ENCODE data around the gene DSTYK. TPM values are rescaled to one million over a fixed set of nuclear protein-coding genes. Genes with fewer than 3 reads are reported as not detected.

DSTYK gene
- total RNA-seq, 1 donor from 2014 or later, result 34.2 TPM

DNA sequence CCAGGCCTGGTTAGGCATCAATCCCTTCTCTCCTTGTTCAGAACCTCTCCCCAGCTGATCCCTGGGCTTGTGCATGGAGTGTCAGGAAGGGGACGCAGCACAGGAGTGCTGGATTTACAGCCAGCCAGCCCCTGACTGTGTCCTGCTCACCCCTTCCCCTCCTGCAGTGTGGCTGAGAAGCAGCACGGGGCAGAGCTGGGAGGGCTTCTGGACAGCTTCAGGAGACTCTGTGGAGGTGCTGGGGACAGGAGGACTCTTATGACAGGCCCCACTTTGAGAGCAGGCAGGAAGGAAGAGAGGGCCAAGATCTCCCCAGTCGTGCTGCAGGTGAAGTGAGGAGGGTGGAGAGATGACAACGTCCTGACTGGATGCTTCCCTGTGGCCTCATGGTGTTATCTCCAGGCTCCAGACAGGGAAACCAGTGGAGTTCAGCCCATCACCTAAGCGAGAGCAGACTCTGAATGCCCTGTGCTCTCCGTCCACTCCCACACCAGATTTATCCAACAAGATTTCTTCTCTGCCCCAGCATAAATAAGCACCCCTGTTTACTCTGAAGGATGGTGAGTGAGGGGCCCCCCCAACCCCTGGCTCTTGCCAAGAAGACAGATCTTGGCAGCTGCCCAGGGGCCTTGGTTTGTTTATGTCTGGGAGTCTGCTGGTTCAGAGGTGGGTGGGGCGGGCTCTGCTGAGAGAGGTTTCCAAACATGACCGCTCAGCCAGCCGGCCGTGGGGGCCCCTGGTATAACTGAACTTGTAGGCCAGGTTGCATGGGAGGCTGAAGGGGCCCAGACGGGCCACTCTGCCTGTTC lies 37.5 kb upstream of the DSTYK start:
- no peak overlapping the region for H3K27ac Mint-ChIP-seq
- H3K27me3 Mint-ChIP-seq (ENCODE audit: insufficient read depth), result no peaks in the 10 kb centered on the region
- intact Hi-C loops (cut with micrococcal nuclease), result no loop called here
- H3K9me3 Mint-ChIP-seq, result no peaks in the 10 kb centered on the region
- DNase-seq (ENCODE audit: low spot score), result no peak
- H3K4me1 Mint-ChIP-seq (ENCODE audit: low read depth), result no peaks in the 10 kb centered on the region
- peaks cover 6% of the 10 kb centered on the region for H3K36me3 Mint-ChIP-seq (ENCODE audit: low read depth)
- no peak overlapping the region for H3K4me3 Mint-ChIP-seq

GRCh38 chr1:205247130-205247921 lies 35.8 kb upstream of the DSTYK start:
- H3K27ac Mint-ChIP-seq, result peak overlapping the region; percentile 27
- peaks cover 2% of the 10 kb centered on the region for H3K4me1 Mint-ChIP-seq (ENCODE audit: low read depth)
- no peak for DNase-seq (ENCODE audit: low spot score)

GRCh38 chr1:205246351-205247119 lies 35.0 kb upstream of the DSTYK start:
- Mint-ChIP-seq H3K4me1 (ENCODE audit: low read depth) (peaks cover 5% of the 10 kb centered on the region), H3K27ac (peak overlapping the region; percentile 27), H3K9me3 (no peaks in the 10 kb centered on the region), H3K36me3 (ENCODE audit: low read depth) (peaks cover 13% of the 10 kb centered on the region), H3K27me3 (ENCODE audit: insufficient read depth) (no peaks in the 10 kb centered on the region), H3K4me3 (no peak overlapping the region)
- DNase-seq (ENCODE audit: low spot score), result no peak
- intact Hi-C loops (cut with micrococcal nuclease), result loop anchor here (2.0 kb wide), 1 partner anchor 14 kb away; no protein-coding TSS in a partner anchor

More at GRCh38 chr1:205247130-205247921, 35.8 kb upstream of the DSTYK start:
- H3K4me3 Mint-ChIP-seq, result no peak overlapping the region
- intact Hi-C loops (cut with micrococcal nuclease), result loop anchor here (2.0 kb wide), 1 partner anchor 15 kb away; no protein-coding TSS in a partner anchor
- H3K9me3 Mint-ChIP-seq, result no peaks in the 10 kb centered on the region
- H3K36me3 Mint-ChIP-seq (ENCODE audit: low read depth), result peaks cover 9% of the 10 kb centered on the region
- no peaks in the 10 kb centered on the region for H3K27me3 Mint-ChIP-seq (ENCODE audit: insufficient read depth)

DNA sequence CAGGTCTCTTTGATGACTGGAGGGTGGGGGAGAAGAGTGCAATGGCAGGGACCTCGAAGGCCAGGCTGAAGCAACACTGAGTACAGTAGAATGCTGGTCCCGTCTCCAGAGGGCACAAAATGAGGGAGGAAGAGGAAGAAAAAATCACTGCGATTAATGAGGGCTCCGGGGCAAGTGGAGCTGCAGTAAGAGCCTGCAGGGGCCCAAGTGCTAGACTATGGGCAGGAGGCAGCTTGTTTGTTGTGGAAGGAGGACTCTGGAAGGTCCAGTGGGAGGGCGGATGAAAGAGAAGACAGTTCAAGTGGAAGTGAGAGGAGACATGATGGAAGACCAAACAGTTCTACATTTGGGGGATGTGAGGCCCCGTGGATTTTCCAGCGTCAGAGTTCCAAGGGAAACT lies 33.6 kb upstream of the DSTYK start:
- Mint-ChIP-seq H3K4me1 (ENCODE audit: low read depth) (peaks cover 10% of the 10 kb centered on the region), H3K27me3 (ENCODE audit: insufficient read depth) (no peaks in the 10 kb centered on the region), H3K9me3 (no peaks in the 10 kb centered on the region), H3K36me3 (ENCODE audit: low read depth) (peaks cover 13% of the 10 kb centered on the region), H3K4me3 (no peak overlapping the region), H3K27ac (no peak overlapping the region)
- DNase-seq (ENCODE audit: low spot score), result no peak
- intact Hi-C loops (cut with micrococcal nuclease), result loop anchor here (2.0 kb wide), 1 partner anchor 16 kb away; no protein-coding TSS in a partner anchor

GRCh38 chr1:205244384-205244783 lies 32.9 kb upstream of the DSTYK start:
- H3K36me3 Mint-ChIP-seq (ENCODE audit: low read depth), result peaks cover 15% of the 10 kb centered on the region
- intact Hi-C loops (cut with micrococcal nuclease), result loop anchor here (2.0 kb wide), 1 partner anchor 16 kb away; no protein-coding TSS in a partner anchor
- no peaks in the 10 kb centered on the region for H3K27me3 Mint-ChIP-seq (ENCODE audit: insufficient read depth)
- H3K4me3 Mint-ChIP-seq, result no peak overlapping the region
- no peaks in the 10 kb centered on the region for H3K9me3 Mint-ChIP-seq
- peaks cover 14% of the 10 kb centered on the region for H3K4me1 Mint-ChIP-seq (ENCODE audit: low read depth)
- DNase-seq (ENCODE audit: low spot score), result no peak
- H3K27ac Mint-ChIP-seq, result no peak overlapping the region

GRCh38 chr1:205243350-205244191 lies 32.1 kb upstream of the DSTYK start:
- no peaks in the 10 kb centered on the region for H3K9me3 Mint-ChIP-seq
- DNase-seq (ENCODE audit: low spot score), result no peak
- H3K4me3 Mint-ChIP-seq, result no peak overlapping the region
- H3K27ac Mint-ChIP-seq, result no peak overlapping the region
- peaks cover 22% of the 10 kb centered on the region for H3K4me1 Mint-ChIP-seq (ENCODE audit: low read depth)
- peaks cover 15% of the 10 kb centered on the region for H3K36me3 Mint-ChIP-seq (ENCODE audit: low read depth)
- intact Hi-C loops (cut with micrococcal nuclease), result loop anchor here (2.0 kb wide), 1 partner anchor 17 kb away; no protein-coding TSS in a partner anchor
- no peaks in the 10 kb centered on the region for H3K27me3 Mint-ChIP-seq (ENCODE audit: insufficient read depth)

- H3K27me3 Mint-ChIP-seq (ENCODE audit: insufficient read depth), result no peaks in the 10 kb centered on the region
- no peak for DNase-seq (ENCODE audit: low spot score)
- intact Hi-C loops (cut with micrococcal nuclease), result no loop called here
- H3K9me3 Mint-ChIP-seq, result no peaks in the 10 kb centered on the region
- no peak overlapping the region for H3K27ac Mint-ChIP-seq
- H3K36me3 Mint-ChIP-seq (ENCODE audit: low read depth), result peaks cover 17% of the 10 kb centered on the region
- H3K4me3 Mint-ChIP-seq, result no peak overlapping the region
- peaks cover 43% of the 10 kb centered on the region for H3K4me1 Mint-ChIP-seq (ENCODE audit: low read depth)
These were observed 30.0 kb upstream of the DSTYK start for GRCh38 chr1:205241366-205242030.

GRCh38 chr1:205240569-205240968 lies 29.1 kb upstream of the DSTYK start:
- Mint-ChIP-seq H3K9me3 (no peaks in the 10 kb centered on the region), H3K27me3 (ENCODE audit: insufficient read depth) (no peaks in the 10 kb centered on the region), H3K27ac (no peak overlapping the region), H3K36me3 (ENCODE audit: low read depth) (peaks cover 19% of the 10 kb centered on the region), H3K4me1 (ENCODE audit: low read depth) (peaks cover 49% of the 10 kb centered on the region), H3K4me3 (no peak overlapping the region)
- DNase-seq (ENCODE audit: low spot score), result no peak
- intact Hi-C loops (cut with micrococcal nuclease), result no loop called here

DNA sequence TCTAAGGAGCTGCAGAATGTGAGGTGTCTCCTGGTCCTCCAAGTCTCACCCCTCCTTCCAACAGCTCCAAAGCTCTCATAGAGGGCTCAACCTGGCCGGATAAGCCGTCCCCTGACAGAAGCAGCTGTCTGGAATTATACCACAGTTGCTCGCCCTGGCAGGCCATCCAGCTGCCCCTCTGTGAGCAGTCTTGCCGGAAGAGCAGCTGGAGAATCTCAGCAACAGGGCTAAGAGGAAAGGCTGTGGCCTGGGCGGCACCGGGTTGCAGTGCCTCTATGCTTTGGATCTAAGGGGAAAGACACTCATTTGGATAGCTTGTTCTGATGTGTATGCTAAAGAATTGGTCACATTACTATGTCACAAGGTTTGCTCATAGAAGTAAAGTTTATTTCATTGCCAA lies 28.6 kb upstream of the DSTYK start:
- Mint-ChIP-seq H3K27me3 (ENCODE audit: insufficient read depth) (no peaks in the 10 kb centered on the region), H3K36me3 (ENCODE audit: low read depth) (peaks cover 19% of the 10 kb centered on the region), H3K4me3 (no peak overlapping the region), H3K27ac (no peak overlapping the region), H3K9me3 (no peaks in the 10 kb centered on the region), H3K4me1 (ENCODE audit: low read depth) (peaks cover 53% of the 10 kb centered on the region)
- DNase-seq (ENCODE audit: low spot score), result no peak
- intact Hi-C loops (cut with micrococcal nuclease), result no loop called here

DNA sequence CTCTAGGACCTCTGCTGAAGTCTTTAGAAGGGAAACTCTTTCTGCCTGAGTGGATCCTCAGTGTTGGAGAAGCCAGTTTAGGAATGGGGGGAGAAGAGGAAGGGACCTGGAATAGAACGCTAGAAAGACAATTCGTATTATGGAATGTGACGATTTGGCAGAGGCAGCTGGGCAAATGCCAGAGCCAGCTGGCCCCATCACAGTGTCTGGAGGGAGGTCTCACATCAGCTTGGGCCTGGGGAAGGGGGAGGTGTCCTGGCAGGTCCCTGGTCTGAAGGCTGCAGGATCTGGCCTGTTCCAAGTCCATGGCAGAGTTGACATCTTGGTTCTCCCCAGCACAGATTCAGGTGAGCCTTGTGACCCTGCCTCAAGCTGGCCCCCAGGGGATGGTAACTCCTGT lies 27.6 kb upstream of the DSTYK start:
- Mint-ChIP-seq H3K9me3 (no peaks in the 10 kb centered on the region), H3K27ac (peak overlapping the region; percentile 42), H3K4me3 (peak overlapping the region; percentile 47), H3K4me1 (ENCODE audit: low read depth) (peaks cover 64% of the 10 kb centered on the region), H3K36me3 (ENCODE audit: low read depth) (peaks cover 19% of the 10 kb centered on the region), H3K27me3 (ENCODE audit: insufficient read depth) (no peaks in the 10 kb centered on the region)
- DNase-seq (ENCODE audit: low spot score), result no peak
- intact Hi-C loops (cut with micrococcal nuclease), result no loop called here

- no peak for DNase-seq (ENCODE audit: low spot score)
- peak overlapping the region; percentile 63 for H3K4me3 Mint-ChIP-seq
These were observed 26.3 kb upstream of the DSTYK start for GRCh38 chr1:205237526-205238484.

More at GRCh38 chr1:205237526-205238484, 26.3 kb upstream of the DSTYK start:
- intact Hi-C loops (cut with micrococcal nuclease), result loop anchor here (1.0 kb wide), 1 partner anchor 9 kb away; no protein-coding TSS in a partner anchor
- Mint-ChIP-seq H3K9me3 (no peaks in the 10 kb centered on the region), H3K27me3 (ENCODE audit: insufficient read depth) (no peaks in the 10 kb centered on the region), H3K36me3 (ENCODE audit: low read depth) (peaks cover 24% of the 10 kb centered on the region), H3K27ac (peak overlapping the region; percentile 94), H3K4me1 (ENCODE audit: low read depth) (peaks cover 75% of the 10 kb centered on the region)

All from activated T-helper 1 cell treated with anti-CD3 and anti-CD28 coated beads, Interleukin-12 subunit alpha, Interleukin-12 subunit beta, Interleukin-2, Interleukin-4 antibody, amounts not matched to agents 30 ng/mL and 10 ng/mL and 1 ng/mL, durations not matched to agents 14 hours and 24 hours and 36 hours (primary cell).